Measurements from ENCODE around the gene TSPAN5. TPM values are rescaled to one million over a fixed set of nuclear protein-coding genes. Genes with fewer than 3 reads are reported as not detected.

The TSPAN5 gene
- total and polyA plus RNA-seq, 2 experiments from 2014 or later = 22.4 to 35.9 TPM

DNA sequence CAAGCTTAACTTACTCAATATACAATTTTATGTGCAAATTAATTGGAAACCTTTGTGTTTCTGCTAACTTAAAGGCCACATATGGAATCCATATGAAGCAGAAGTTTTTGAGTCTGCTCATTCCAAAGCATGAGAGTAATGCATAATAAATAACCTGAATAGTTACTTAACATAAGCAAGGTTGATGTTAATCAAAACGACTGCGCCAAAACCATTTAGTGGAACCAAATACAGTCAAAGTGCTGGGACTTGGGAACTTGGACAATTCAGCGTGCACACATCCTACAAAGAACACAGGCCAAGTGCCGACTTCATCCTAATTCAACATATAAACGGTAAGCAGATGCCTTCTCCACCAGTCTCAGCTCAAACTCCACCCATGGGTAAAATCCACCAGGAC is 17.0 kb downstream of the TSPAN5 start:
- 72% methylated on average over 5 of the region's 5 CpGs for WGBS (ENCODE audit: low lambda C conversion rate, missing lambda C conversion rate)
- Histone ChIP-seq H3K27ac (no peak overlapping the region), H4K20me1 (ENCODE audit: insufficient read depth, poor library complexity, severe bottlenecking) (no peaks in the 10 kb centered on the region), H3K4me3 (no peak overlapping the region), H3K9me3 (ENCODE audit: low read depth) (no peaks in the 10 kb centered on the region), H3K4me1 (ENCODE audit: insufficient read depth) (no peaks in the 10 kb centered on the region), H3K36me3 (replicated peaks; ENCODE audit: insufficient read depth, low read depth) (no peaks in the 10 kb centered on the region), H3K9me2 (replicated peaks; ENCODE audit: insufficient read depth) (no peaks in the 10 kb centered on the region), H3K4me2 (no peak overlapping the region), H3K79me2 (peaks cover 76% of the 10 kb centered on the region), H3K27me3 (no peaks in the 10 kb centered on the region), H2AFZ (no peak overlapping the region)
- TF ChIP-seq CTCF (IDR thresholded peaks at IDR 0.05; ENCODE audit: poor library complexity) = no peak
- no peak for DNase-seq (ENCODE audit: low spot score)

DNA sequence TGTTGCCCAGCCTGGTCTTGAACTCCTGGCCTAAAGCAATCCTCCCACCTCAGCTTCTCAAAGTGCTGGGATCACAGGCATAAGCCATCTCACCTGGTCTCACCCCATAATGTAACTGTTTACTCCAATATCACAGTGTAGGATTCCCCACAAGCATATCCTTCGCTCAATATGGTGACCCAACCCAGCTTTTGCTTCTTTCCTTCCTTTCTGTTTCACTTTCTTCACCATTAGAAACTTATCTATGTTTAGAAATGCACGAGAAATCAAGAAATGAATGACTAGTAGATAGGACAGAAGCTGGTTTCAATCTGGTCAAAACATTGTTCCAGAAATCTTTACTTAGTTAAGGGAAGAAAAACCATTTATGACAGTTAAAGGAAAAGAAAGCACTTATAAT is 18.9 kb downstream of the TSPAN5 start:
- Histone ChIP-seq H3K4me2 (no peak overlapping the region), H3K4me3 (no peak overlapping the region), H3K36me3 (replicated peaks; ENCODE audit: insufficient read depth, low read depth) (no peaks in the 10 kb centered on the region), H3K9me3 (ENCODE audit: low read depth) (no peaks in the 10 kb centered on the region), H4K20me1 (ENCODE audit: insufficient read depth, poor library complexity, severe bottlenecking) (no peaks in the 10 kb centered on the region), H3K27ac (no peak overlapping the region), H3K9me2 (replicated peaks; ENCODE audit: insufficient read depth) (no peaks in the 10 kb centered on the region), H3K27me3 (no peaks in the 10 kb centered on the region), H3K4me1 (ENCODE audit: insufficient read depth) (no peaks in the 10 kb centered on the region), H3K79me2 (peaks cover 75% of the 10 kb centered on the region), H2AFZ (no peak overlapping the region)
- no peak for DNase-seq (ENCODE audit: low spot score)
- TF ChIP-seq EZH2phosphoT487 (IDR thresholded peaks at IDR 0.05; ENCODE audit: low read depth, severe bottlenecking, unreplicated experiment) (no peak), CTCF (IDR thresholded peaks at IDR 0.05; ENCODE audit: poor library complexity) (no peak), EZH2 (IDR thresholded peaks at IDR 0.05; ENCODE audit: borderline replicate concordance) (no peak)
- WGBS (ENCODE audit: low lambda C conversion rate, missing lambda C conversion rate) = 86% methylated on average over 2 of the region's 2 CpGs

- no peak overlapping the region for H3K27ac ChIP-seq
- no peak overlapping the region for H3K4me3 ChIP-seq
- no peak overlapping the region for H2AFZ ChIP-seq
- no peaks in the 10 kb centered on the region for H3K36me3 ChIP-seq (replicated peaks; ENCODE audit: insufficient read depth, low read depth)
- TF ChIP-seq EZH2phosphoT487 (IDR thresholded peaks at IDR 0.05; ENCODE audit: low read depth, severe bottlenecking, unreplicated experiment) (no peak), EZH2 (IDR thresholded peaks at IDR 0.05; ENCODE audit: borderline replicate concordance) (no peak), CTCF (IDR thresholded peaks at IDR 0.05; ENCODE audit: poor library complexity) (no peak)
- H3K4me2 ChIP-seq = no peak overlapping the region
- H3K9me3 ChIP-seq (ENCODE audit: low read depth) = no peaks in the 10 kb centered on the region
- H3K4me1 ChIP-seq (ENCODE audit: insufficient read depth) = no peaks in the 10 kb centered on the region
- no peak for DNase-seq (ENCODE audit: low spot score)
- H4K20me1 ChIP-seq (ENCODE audit: insufficient read depth, poor library complexity, severe bottlenecking) = no peaks in the 10 kb centered on the region
- WGBS (ENCODE audit: low lambda C conversion rate, missing lambda C conversion rate) = 91% methylated on average over 2 of the region's 2 CpGs
- no peaks in the 10 kb centered on the region for H3K9me2 ChIP-seq (replicated peaks; ENCODE audit: insufficient read depth)
- no peaks in the 10 kb centered on the region for H3K27me3 ChIP-seq
- H3K79me2 ChIP-seq = peaks cover 75% of the 10 kb centered on the region
Measured at GRCh38 chr4:98639108-98639507, 19.3 kb downstream of the TSPAN5 start.

GRCh38 chr4:98638661-98639060 is 19.8 kb downstream of the TSPAN5 start:
- no peak overlapping the region for H3K4me3 ChIP-seq
- no peaks in the 10 kb centered on the region for H3K4me1 ChIP-seq (ENCODE audit: insufficient read depth)
- no peaks in the 10 kb centered on the region for H4K20me1 ChIP-seq (ENCODE audit: insufficient read depth, poor library complexity, severe bottlenecking)
- no peaks in the 10 kb centered on the region for H3K36me3 ChIP-seq (replicated peaks; ENCODE audit: insufficient read depth, low read depth)
- peaks cover 75% of the 10 kb centered on the region for H3K79me2 ChIP-seq
- no peak overlapping the region for H3K27ac ChIP-seq
- H3K9me3 ChIP-seq (ENCODE audit: low read depth) = no peaks in the 10 kb centered on the region
- H3K27me3 ChIP-seq = no peaks in the 10 kb centered on the region
- no peak for DNase-seq (ENCODE audit: low spot score)
- 96% methylated on average over 5 of the region's 5 CpGs for WGBS (ENCODE audit: low lambda C conversion rate, missing lambda C conversion rate)
- no peak overlapping the region for H3K4me2 ChIP-seq
- no peak overlapping the region for H2AFZ ChIP-seq
- no peaks in the 10 kb centered on the region for H3K9me2 ChIP-seq (replicated peaks; ENCODE audit: insufficient read depth)
- TF ChIP-seq EZH2 (IDR thresholded peaks at IDR 0.05; ENCODE audit: borderline replicate concordance) (no peak), EZH2phosphoT487 (IDR thresholded peaks at IDR 0.05; ENCODE audit: low read depth, severe bottlenecking, unreplicated experiment) (no peak), CTCF (IDR thresholded peaks at IDR 0.05; ENCODE audit: poor library complexity) (no peak)

All from hepatocyte (in vitro differentiated cells).